Vagina (tissue), 2 donors: ENCODE results near the gene RPS19BP1. TPM values are rescaled to one million over a fixed set of nuclear protein-coding genes. Genes with fewer than 3 reads are reported as not detected.

Experiments used
- DNase-seq, 2 donors: peaks; one replicate each; pipeline ENCODE4 v3.0.0-alpha.2; 2017; ENCODE audit errors: extremely low spot score in 2 of 2
- H3K27ac ChIP-seq: fragments of 200-600 bp; sonication (generic); one replicate; pipeline ENCODE4 v1.5.1; 2019
- H3K27me3 ChIP-seq: fragments of 200-600 bp; sonication (generic); one replicate; pipeline ENCODE4 v1.5.1; 2019
- H3K36me3 ChIP-seq, 2 donors: fragments of 200-600 bp; sonication (generic); one replicate each; pipeline ENCODE4 v1.5.1; 2017 to 2019
- H3K4me1 ChIP-seq: fragments of 200-600 bp; sonication (generic); one replicate; pipeline ENCODE4 v1.5.1; 2019
- H3K4me3 ChIP-seq, 2 donors: fragments of 200-600 bp; sonication (generic); 1 replicate in 1 of 2; 2 replicates in 1 of 2; pipeline ENCODE4 v1.5.1; 2016 to 2019
- H3K9me3 ChIP-seq: fragments of 200-600 bp; sonication (generic); one replicate; pipeline ENCODE4 v1.5.1; 2019
- CTCF ChIP-seq, 3 experiments: fragments of 450-650 bp in 2 of 3; fragments of 200-600 bp in 1 of 3; sonication (generic) in 1 of 3; IDR thresholded peaks; one replicate each; pipeline ENCODE4 v1.5.1; 2017 to 2019; ENCODE audit warnings: antibody characterized with exemption in 3 of 3, mild to moderate bottlenecking in 2 of 3, moderate library complexity in 2 of 3
- POLR2A ChIP-seq, 2 donors: fragments of 450-650 bp; IDR thresholded peaks; one replicate each; pipeline ENCODE4 v1.6.1; 2017; ENCODE audit warnings: antibody characterized with exemption in 2 of 2, mild to moderate bottlenecking in 2 of 2, moderate library complexity in 2 of 2
- POLR2AphosphoS5 ChIP-seq, 2 donors: sonication (generic); formaldehyde crosslinking; IDR thresholded peaks; one replicate each; pipeline ENCODE4 v1.9.0; 2017; ENCODE audit warnings: antibody characterized with exemption in 2 of 2, mild to moderate bottlenecking in 2 of 2, low read depth in 1 of 2; ENCODE audit not compliant: insufficient read depth in 1 of 2
- intact Hi-C: fragments of 100-400 bp; cut with DNase I; formaldehyde crosslinking; loops from one replicate; pipeline ENCODE4 v1.15.1; 2023
- total RNA-seq: library from RNA; depleted of rRNA; stranded (reverse); fragments of >200 nt; gene quantifications from one replicate; pipeline ENCODE4 v1.2.3, GENCODE V29; 2016

RPS19BP1 gene
- total RNA-seq, 1 donor from 2014 or later, result 107 TPM

GRCh38 chr22:39490135-39490798 lies 42.3 kb downstream of the RPS19BP1 start:
- Histone ChIP-seq H3K27me3 (no peaks in the 10 kb centered on the region), H3K4me1 (no peaks in the 10 kb centered on the region), H3K9me3 (no peaks in the 10 kb centered on the region), H3K4me3 (no peak overlapping the region), H3K27ac (no peak overlapping the region), H3K36me3 (no peaks in the 10 kb centered on the region)
- no peak for DNase-seq
- no peak for TF ChIP-seq POLR2A (IDR thresholded peaks at IDR 0.05)
- no peak for TF ChIP-seq CTCF (IDR thresholded peaks at IDR 0.05)
- TF ChIP-seq POLR2AphosphoS5 (IDR thresholded peaks at IDR 0.05; ENCODE audit: insufficient read depth in 1 of 2, low read depth in 1 of 2), result peak in 1 of 2 donors; percentile 43
- intact Hi-C loops, result no loop called here

- Histone ChIP-seq H3K27ac (no peak overlapping the region), H3K9me3 (no peaks in the 10 kb centered on the region), H3K4me3 (no peak overlapping the region), H3K27me3 (no peaks in the 10 kb centered on the region), H3K4me1 (no peaks in the 10 kb centered on the region), H3K36me3 (no peaks in the 10 kb centered on the region)
- no peak for DNase-seq
- no peak for TF ChIP-seq POLR2AphosphoS5 (IDR thresholded peaks at IDR 0.05; ENCODE audit: insufficient read depth in 1 of 2, low read depth in 1 of 2)
- TF ChIP-seq CTCF (IDR thresholded peaks at IDR 0.05), result no peak
- no peak for TF ChIP-seq POLR2A (IDR thresholded peaks at IDR 0.05)
- intact Hi-C loops, result no loop called here
Measured at GRCh38 chr22:39489094-39490068, 43.2 kb downstream of the RPS19BP1 start.

DNA sequence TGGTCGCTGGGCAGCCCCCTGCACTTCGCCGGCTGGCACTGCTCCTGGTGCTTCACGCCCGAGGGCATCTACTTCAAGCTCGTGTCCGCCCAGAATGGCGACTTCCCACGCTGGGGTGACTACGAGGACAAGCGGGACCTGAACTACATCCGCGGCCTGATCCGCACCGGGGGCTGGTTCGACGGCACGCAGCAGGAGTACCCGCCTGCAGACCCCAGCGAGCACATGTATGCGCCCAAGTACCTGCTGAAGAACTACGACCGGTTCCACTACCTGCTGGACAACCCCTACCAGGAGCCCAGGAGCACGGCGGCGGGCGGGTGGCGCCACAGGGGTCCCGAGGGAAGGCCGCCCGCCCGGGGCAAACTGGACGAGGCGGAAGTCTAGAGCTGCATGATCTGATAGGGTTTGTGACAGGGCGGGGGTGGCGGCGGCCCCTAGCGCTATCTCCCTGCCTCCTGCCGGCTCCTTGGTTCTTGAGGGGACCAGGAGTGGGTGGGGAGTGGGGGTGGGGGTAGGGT lies 43.9 kb downstream of the RPS19BP1 start:
- Histone ChIP-seq H3K4me3 (no peak overlapping the region), H3K27ac (no peak overlapping the region), H3K36me3 (no peaks in the 10 kb centered on the region), H3K4me1 (no peaks in the 10 kb centered on the region), H3K9me3 (no peaks in the 10 kb centered on the region), H3K27me3 (no peaks in the 10 kb centered on the region)
- intact Hi-C loops, result no loop called here
- no peak for TF ChIP-seq POLR2A (IDR thresholded peaks at IDR 0.05)
- DNase-seq, result no peak

DNA sequence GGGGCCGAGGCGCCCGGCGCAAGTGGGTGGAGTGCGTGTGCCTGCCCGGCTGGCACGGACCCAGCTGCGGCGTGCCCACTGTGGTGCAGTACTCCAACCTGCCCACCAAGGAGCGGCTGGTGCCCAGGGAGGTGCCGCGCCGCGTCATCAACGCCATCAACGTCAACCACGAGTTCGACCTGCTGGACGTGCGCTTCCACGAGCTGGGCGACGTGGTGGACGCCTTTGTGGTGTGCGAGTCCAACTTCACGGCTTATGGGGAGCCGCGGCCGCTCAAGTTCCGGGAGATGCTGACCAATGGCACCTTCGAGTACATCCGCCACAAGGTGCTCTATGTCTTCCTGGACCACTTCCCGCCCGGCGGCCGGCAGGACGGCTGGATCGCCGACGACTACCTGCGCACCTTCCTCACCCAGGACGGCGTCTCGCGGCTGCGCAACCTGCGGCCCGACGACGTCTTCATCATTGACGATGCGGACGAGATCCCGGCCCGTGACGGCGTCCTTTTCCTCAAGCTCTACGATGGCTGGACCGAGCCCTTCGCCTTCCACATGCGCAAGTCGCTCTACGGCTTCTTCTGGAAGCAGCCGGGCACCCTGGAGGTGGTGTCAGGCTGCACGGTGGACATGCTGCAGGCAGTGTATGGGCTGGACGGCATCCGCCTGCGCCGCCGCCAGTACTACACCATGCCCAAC lies 44.6 kb downstream of the RPS19BP1 start:
- H3K36me3 ChIP-seq, result no peaks in the 10 kb centered on the region
- no peak for DNase-seq
- no peaks in the 10 kb centered on the region for H3K27me3 ChIP-seq
- intact Hi-C loops, result no loop called here
- no peaks in the 10 kb centered on the region for H3K9me3 ChIP-seq
- H3K4me3 ChIP-seq, result no peak overlapping the region
- no peak for TF ChIP-seq POLR2AphosphoS5 (IDR thresholded peaks at IDR 0.05; ENCODE audit: insufficient read depth in 1 of 2, low read depth in 1 of 2)
- TF ChIP-seq CTCF (IDR thresholded peaks at IDR 0.05), result no peak
- TF ChIP-seq POLR2A (IDR thresholded peaks at IDR 0.05), result no peak
- H3K27ac ChIP-seq, result no peak overlapping the region
- H3K4me1 ChIP-seq, result no peaks in the 10 kb centered on the region
